Mesenteric fat pad (tissue), 1 donor: Measurements from ENCODE around the gene SVIP. TPM values are rescaled to one million over a fixed set of nuclear protein-coding genes. Genes with fewer than 3 reads are reported as not detected.

Experiments
- DNase-seq: peaks from one replicate; pipeline ENCODE4 v3.0.0-alpha.2; 2020; ENCODE audit warnings: low spot score
- long read RNA-seq: library from polyadenylated mRNA; unstranded; transcript quantifications from one replicate; pipeline ENCODE4 v2.0.0, GENCODE V29; 2020
- total RNA-seq: library from RNA; stranded (reverse); fragmentation: NEBNext Ultra II Directional; extraction: Animal tissue kit (Norgen Biotek cat#: 25700); gene quantifications from one replicate; pipeline ENCODE4 v1.2.1, GENCODE V29; 2021
- donor health status: DM: yes; HTN: yes; CAD: no.

SVIP gene, protein sequence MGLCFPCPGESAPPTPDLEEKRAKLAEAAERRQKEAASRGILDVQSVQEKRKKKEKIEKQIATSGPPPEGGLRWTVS
- 7.1 TPM for total RNA-seq
- long read RNA-seq, full-length matches to known transcripts = 2 of 2 reads
- long read RNA-seq, partial matches to known transcripts = 0 of 2 reads
- long read RNA-seq, other reads (novel, unspliced or antisense) = 0 of 2 reads

DNA sequence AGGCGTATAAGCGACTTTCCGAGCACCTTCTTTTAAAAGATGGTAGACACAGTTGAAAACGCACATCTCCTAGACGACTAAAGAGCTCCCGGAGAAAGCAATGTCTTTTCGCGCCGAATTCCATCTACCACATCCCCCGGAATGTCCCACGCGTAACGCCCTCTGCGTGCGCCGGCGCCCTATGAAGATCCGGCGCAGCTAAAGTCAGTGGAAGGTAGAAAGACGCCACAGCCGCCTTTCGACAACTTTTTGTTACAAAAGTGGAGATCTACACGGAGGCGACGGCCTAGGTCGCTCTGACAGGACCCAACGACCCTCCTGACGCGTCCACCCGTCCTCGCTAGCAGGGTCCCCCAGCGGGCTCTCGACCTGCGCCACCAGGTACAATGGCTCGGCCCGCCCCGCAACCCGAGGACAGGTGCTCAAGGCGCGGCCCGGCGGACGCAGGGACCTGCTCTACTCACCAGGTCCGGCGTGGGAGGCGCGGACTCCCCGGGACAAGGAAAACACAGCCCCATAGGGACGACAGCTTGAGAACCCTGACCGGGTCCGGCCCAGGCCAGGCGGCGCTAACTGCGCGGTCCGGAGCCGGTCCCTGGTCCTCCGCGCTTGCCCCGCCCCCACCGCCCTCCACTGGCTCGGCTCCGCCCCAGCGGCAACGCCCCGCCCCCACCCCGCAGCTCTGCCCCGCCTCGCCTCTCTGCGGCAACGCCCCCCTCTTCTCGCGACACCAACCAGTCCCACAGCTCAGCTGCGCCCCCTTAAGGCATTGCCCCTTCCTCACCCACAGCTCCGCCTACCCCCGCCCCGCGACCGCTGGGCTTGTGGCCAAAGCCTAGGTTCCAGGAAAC is at the start of gene SVIP:
Gene SVIP (minus strand): TSS at position 571 of the 851 bp plus-strand sequence. CDS start 53 bp downstream, at position 518.
- peak; percentile 98 for DNase-seq

DNA sequence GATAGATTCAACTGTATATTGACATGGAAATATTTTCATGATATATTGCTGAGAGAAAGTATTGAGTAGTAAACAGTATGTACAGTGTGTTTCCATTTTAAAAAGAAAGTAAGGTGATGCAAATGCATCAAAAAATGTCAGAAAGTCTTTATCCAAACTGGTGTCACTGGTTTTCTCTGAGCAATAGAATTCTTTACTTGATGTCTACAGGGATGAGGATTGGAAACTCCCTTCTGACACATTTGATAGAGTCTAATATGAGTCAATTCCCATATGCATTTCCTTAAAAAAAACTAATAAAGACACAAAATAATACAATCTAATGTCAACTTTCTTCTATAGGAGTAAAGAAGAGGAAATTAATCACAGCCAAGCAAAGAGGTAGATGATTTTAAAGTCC is 49.0 kb upstream of the SVIP start:
- DNase-seq = no peak

DNA sequence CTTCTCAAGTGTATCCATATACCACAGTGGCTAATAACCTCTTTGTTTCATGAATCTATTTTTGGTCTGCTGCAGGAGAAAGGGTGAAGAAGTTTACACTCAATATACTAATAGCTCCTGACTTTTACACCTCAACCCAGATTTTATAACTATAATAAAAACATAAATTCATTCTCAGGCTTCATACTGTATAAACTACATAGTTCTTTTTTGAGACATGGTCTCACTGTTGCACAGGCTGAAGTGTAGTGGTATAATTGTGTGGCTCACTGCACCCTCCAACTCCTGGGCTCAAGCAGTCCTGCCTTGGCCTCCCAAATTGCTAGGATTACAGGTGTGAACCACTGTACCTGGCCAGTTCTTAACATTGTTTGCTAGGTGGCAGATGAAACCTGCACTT is 48.4 kb upstream of the SVIP start:
- no peak for DNase-seq

DNA sequence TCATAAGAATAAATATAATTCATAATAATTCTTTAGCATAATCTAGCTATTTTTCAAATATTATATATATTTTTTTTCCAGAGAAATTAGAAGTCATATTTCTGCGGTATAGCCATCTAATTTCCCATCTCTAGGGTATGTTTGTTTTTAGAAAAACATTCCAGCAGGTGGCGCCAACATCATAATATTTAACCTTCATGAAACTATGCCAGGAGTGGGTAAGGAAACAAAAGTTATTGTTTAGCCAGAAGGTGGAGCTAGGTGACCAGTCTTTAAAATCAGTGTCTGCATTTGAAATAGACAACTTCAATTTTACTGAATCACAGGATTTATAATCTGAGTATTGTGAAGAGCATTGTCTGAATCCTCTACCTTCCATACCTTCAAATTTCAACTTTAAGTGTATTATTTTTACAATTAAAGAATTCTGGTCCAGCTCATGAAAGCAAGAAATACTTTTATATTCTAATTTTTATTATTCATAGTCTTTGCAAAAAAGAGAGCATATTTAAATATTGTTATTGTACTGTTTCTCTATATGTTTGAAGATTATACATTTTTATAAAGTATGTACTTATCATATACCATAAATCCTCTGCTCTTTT is 46.4 kb upstream of the SVIP start:
- DNase-seq = no peak

DNA sequence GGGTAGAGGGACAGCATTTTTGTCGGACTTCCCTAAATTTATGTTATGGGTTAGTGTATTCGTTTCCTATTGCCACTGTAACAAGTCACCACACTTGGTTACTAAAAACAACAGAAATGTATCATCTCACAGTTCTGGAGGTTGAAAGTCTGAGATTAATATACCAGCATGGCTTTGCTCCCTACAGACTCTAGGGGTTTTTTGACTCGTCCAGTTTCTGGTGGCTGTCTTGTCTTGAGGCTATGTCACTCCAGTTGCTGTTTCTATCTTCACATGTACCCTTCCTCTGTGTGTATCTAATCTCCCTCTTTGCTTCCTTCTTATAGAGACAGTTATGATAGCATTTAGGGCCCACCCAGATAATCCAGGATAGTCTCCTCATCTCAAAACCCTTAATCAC is 39.7 kb upstream of the SVIP start:
- no peak for DNase-seq

DNA sequence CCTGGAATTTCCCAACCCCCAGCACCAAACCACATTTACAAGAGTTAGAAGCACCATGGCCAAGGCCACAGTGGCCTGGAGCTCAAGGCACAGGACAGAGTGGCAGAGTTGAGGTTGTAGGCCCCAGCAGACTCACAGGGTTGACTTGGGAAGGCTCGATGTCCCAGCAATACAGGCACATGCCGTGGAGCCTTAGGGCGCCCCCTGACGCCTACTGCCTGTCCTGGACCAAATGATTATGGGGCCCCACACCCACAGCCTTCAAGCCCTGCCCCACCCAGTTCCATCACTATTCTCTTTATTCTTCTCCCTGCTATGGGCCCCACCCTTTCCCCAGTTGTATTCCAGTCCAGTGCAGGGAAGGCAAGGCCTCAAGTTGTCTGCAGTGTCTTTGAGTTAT is 30.6 kb upstream of the SVIP start, which contains the start of gene CCDC179:
Gene CCDC179 (minus strand): TSS at position 234 of the 400 bp plus-strand sequence. CDS start 53 bp downstream, at position 181.
- no peak for DNase-seq

DNA sequence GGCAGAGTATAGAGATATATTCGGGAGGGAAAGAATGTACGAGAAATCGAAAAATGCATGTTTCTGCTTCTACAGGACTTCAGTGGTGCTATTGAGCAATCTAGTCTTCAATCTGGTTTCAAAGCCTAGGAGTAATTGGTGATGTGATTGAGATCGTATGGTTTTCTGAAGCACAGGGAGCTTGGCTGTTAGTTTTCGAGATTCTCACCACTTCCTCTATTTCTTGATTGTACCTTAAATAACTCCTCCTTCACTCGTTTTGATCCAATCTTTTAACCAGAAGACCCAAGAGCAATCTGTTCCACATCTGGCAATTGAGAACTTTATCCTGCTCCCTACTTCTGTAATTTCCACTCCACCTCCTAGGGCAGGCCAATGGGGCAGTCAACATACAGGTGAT is 30.2 kb upstream of the SVIP start:
- DNase-seq = no peak

DNA sequence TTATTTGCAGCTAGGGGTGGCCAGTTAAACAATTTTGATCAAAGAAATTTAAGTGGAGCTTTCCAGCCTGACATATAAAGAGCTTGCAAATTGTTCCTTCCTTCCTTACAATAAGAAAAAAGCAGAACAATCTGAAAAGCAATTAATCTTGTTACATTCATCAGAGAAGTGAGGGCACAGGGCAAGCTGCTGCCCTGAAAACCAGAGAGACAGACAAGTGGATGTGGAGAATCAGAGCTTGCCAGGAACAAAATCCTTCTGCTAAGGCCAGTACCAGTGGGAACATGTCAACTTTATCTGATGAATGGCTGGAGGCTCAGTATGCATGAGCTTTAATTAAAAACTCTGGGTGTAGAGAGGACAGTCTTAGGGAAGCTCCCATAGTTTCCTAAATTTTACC is 21.9 kb upstream of the SVIP start:
- DNase-seq = no peak

DNA sequence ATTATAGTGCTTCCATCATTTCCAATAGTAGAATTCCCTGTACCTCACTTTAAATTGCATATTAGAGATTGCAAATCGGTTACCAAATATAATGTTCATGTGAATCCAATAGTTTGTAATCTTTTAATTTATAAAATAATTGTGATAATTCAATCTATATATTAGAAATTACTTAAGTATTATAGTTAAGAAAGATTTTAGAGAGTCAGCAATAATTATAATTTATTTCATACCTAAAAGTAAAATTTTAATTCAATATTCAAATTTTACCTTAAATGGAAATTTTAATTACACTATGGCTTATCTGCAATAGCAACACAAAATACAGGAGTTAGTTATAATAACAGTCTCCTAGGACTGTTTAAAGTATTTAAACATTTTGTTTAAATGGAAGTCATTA is 17.1 kb upstream of the SVIP start:
- DNase-seq = no peak

DNA sequence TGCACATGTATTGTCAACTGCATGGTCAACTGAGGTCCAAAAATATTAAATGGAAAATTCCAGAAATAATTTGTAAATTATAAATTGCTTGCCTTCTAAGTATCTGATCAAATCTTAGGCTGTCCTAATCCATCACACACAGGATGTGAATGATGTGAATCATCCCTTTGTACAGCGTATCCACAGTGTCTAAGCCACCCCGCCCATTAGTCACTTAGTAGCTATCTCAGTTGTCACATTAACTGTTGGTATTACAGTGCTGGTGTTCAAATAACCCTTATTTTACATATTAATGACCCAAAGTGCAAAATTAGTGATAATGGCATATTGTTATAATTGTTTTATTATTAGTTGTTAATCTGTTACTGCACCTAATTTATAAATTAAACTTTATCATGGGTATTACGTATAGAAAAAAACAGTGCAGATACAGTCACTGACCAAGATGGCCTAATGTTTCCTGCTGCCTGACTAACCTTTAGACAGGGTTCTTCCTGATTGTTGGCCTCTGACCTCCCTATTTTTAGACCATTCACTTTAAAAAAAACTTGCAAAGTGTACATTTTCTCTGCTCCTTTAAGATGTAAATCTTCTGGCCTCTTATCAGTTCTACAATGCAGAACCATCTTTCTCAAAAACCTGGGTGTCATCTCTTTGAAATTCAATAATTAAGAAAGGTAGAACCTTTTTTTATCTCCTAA is 2.9 kb upstream of the SVIP start:
- DNase-seq = no peak

DNA sequence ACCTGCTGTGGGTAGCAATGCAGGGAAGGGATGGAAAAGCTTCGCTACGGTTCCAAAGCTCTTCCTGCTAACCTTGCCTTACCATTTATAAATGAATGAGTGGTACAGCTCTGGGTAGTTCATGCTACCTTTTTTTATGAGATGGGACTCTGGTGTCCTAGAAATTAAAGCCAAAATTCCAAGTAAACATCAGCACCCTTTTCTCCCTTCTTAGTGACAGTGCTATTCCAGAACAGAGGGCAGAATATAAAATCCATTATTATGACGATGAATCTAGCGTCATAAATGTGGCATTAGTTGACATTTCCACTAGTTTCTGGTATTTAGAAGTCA is 447 bp upstream of the SVIP start:
- DNase-seq = no peak

DNA sequence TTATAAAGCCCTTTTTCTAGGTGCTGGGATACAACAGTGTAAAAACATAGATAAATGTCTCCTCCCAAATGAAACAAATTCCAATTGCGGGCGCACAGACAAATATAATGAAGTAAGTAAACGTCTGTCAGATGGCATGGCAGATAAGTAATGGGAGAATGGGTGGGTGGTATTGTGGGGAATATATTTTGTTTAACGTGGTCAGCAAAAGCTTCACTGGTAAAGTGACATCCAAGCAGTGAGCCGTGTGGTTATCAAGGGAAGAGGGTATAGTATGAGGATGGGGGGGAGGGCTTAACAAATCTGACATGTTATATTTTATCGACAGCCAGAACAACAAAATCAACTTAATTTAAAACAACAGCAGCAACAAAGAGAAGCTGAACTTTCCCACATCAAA is 1.2 kb downstream of the SVIP start:
- no peak for DNase-seq

DNA sequence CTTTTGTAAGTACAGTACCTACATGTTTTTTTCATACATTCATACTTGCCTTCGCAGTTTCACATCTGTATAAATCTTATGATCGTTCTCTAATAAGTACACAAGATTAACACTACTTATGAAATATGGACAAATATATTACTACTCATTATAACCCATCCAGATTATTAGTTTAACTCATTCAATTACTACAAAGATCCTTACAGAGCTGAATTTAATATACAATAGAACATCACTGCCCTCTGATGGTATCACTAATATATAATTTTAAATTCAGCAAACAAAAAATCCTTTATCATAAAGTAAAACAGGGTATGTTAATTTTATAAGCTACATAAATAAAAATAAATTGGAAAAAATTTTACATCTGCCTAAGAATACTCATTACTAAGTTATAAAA is 7.4 kb downstream of the SVIP start:
- no peak for DNase-seq

DNA sequence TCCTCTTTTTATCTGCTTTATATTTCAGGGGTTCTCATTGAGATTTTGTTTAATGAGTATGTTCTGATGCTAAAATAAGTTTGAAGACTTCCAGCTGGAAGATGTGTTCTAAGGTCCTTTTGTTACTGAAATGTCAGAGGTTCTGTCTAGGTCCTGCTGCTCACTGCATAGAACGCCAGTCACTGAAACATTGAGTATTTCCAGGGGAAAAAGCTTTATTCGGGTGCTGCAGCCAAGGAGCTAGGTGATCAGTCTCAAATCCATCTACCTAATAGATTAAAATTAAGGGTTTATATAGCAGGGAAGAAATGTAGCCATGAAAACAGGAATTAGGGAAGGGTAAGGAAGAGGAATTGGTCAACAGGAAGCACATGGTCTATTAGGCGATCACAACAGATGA is 19.7 kb downstream of the SVIP start:
- no peak for DNase-seq

DNA sequence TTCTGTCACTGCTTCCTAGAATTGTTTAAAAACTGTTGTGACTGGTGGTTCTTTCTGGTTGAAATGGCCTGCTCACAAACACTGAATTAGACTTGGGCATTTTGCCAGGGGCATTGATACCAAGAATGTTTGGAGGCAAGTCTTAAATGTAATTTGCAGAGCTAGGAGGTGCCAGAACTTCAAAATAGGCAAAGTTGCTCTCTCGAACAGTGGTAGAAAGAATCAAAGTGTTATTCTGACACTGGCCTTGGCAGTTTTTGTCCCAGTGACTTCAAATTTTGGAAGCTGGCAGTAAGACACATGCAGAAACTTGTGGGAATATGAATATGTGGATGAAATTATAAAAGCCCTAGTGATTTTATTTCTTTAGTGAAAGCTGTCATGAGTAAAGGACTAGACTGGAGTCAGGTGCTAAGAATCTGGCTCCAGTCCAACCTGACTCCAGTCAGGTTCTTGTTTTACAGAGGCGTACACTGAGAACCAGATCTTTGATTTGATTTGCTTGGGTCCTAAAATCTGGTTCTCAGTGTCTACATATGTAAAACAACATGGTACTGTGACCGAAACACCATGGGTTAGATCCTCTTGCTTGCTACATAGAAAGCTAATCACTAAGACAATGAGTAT is 20.9 kb downstream of the SVIP start:
- no peak for DNase-seq

DNA sequence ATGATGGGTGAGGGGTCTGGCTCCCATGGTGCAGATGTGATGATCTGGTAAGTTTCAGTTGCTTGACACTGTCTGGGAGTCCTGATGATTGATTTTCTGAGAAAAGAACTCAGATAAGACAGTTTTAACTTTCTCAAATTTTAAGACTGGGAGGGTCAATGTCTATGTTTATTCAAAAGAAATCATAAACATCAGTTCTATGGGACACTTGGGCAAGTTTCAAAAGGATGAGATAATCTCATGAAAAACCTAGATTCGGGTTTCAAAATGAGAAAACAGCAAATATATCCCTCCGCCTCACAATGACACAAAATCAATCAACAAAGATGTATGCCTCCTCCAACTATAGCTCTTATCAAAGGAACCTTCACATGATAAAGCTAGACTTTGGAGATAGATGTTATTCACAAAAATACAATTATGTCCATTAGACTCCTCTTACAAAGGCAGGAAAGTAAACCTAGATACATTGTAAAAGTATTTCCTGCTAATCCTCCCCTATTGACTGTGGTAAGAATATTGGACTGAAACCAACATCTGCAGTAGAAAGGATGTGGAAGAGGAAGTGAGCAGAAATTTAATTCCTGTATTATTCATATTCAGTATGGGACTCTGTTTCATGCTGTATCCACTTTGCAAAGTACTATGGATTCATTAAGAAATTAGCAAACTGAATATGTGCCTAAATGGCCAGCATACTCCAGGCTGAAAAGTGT is 21.6 kb downstream of the SVIP start:
- no peak for DNase-seq

DNA sequence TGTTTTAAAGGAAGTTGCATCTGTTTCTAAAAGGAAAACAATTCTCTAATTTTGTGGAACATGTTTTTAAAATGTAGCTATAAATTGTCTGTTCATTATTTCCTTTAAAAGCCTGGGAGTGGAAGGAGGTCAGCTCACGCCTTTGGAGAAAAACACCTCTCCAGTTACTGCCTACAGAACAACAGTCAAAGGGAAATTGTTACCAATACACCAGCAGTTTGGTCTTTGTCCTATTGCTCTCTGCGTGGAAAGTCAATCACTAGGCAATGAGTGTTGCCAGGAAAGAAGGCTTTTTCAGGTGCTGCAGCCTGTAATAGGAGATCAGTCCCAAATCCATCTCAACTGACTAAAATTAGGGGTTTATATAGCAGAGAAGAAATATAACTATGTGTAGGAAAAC is 22.2 kb downstream of the SVIP start:
- no peak for DNase-seq

DNA sequence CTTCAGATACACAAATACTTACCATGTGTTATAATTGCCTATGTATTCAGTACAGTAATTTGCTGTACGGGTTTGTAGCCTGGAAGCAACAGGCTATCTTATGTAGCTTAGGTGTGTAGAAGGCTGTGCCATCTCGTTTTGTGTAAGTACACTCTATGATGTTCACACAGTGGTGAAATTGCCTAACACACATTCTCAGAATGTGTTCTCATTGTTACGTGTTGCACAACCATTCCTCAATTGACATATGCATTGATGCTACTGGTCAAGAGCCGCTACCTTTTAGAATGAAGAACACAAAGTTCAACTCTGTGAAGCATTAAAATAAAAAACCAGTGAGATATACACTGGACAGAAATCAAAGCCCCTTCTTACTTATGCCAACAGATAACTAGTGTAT is 26.7 kb downstream of the SVIP start:
- DNase-seq = no peak

DNA sequence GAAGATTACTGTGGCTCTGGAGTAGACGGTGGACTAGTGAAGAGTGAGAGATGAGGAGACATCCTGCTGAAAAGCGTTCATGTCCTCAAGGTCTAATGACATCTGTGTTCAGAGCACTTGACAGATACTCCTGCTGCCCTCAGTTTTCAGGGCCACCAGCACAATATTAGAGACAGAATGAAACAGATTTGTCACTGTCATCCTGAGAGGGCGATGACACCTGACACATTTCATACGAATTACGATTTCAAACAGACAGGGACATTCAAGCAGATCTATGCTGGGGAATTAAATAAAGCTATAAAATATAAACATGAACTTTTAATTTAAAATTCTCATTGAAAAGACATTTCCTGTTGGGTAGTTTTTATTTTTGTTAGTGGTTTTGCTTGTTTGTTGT is 29.1 kb downstream of the SVIP start:
- no peak for DNase-seq

DNA sequence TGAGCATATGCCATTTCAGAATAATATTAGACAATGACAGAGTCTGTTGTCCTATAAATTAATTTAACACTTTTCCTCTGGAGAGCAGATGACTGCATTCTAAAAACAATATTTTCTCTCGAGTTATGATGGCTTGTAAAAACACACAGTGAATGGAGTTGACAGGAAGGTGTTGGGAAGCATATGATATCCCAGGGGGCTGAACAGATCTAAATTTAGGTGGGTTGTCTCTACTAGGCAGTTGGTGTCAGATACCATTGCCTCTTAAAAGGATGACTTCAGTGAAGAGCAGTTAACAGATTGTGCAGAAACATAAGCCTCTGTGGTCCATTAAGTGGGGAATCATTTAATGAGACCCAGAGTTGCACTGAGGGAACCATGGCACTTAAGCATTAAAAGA is 30.7 kb downstream of the SVIP start:
- no peak for DNase-seq

DNA sequence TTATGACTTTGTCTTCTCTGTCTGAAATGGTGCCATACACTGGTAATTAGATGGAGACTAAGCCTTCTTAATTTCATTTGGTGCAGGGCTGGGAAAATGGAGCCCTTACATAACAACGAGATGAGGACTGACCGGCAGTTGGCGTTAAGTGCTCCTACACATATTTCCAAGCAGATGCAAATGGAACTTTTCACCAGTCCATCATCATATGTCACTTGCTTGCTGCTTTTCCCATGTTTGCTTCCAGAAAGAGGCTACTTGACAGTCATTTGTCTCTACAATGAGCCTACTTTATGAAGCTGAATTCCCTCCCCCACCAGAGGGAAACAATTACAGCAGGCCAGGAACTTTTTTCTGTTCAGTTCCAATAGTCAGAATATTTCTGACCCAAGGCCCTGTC is 32.6 kb downstream of the SVIP start:
- DNase-seq = no peak
